ENCODE results near the gene YY2. TPM values are rescaled to one million over a fixed set of nuclear protein-coding genes. Genes with fewer than 3 reads are reported as not detected.

The YY2 gene
- total and polyA plus RNA-seq, 2 of the 4 experiments (the other 2 are of a cell fraction): 0.72 to 2.5 TPM

GRCh38 chrX:21881881-21882574, 26.2 kb downstream of the YY2 start:
- ChIA-PET POLR2A (ENCODE audit: unreplicated experiment) (no interaction called here), CTCF (no interaction called here)
- H3K27me3 ChIP-seq (ENCODE audit: control insufficient read depth, insufficient read depth, low read length): no peaks in the 10 kb centered on the region
- peaks cover 3% of the 10 kb centered on the region; the same call in 1 of the 2 replicates for H3K4me1 ChIP-seq (ENCODE audit: control insufficient read depth, insufficient read depth, low read length)
- H4K91ac ChIP-seq (ENCODE audit: insufficient read depth, low read depth, low read length): no peak overlapping the region
- no peak overlapping the region for H3K14ac ChIP-seq (replicated peaks; ENCODE audit: low read depth, low read length)
- ATAC-seq (ENCODE audit: low read depth) (no peak), DNase-seq (no peak)
- H3K36me3 ChIP-seq (ENCODE audit: control insufficient read depth, insufficient read depth, low read length): no peaks in the 10 kb centered on the region
- no peak overlapping the region for H3K4ac ChIP-seq (ENCODE audit: low read depth, low read length)
- WGBS, 2 experiments (ENCODE audit: extremely low coverage in 2 of 2, insufficient read length in 1 of 2): no CpG with 5 or more reads among the region's 3 CpGs
- no peak overlapping the region for H3K56ac ChIP-seq (ENCODE audit: extremely low read depth, insufficient read depth, low read length)
- H2AFZ ChIP-seq (replicated peaks; ENCODE audit: low read length, poor library complexity): no peak overlapping the region
- in situ Hi-C loops (cut with MboI; ENCODE audit: low sequenced_read_pairs): no loop called here
- H2AK9ac ChIP-seq (replicated peaks; ENCODE audit: low read depth, low read length, poor library complexity): no peak overlapping the region
- dilution Hi-C loops (cut with HindIII; ENCODE audit: low sequenced_read_pairs, unreplicated experiment): no loop called here
- H3K9me1 ChIP-seq (ENCODE audit: insufficient read depth, low read length): no peaks in the 10 kb centered on the region
- no peak overlapping the region for H2BK120ac ChIP-seq (ENCODE audit: low read depth, low read length)
- H3K18ac ChIP-seq (ENCODE audit: low read depth, low read length): no peak overlapping the region
- H3K23ac ChIP-seq (ENCODE audit: low read depth, low read length): no peak overlapping the region
- H3K4me2 ChIP-seq (ENCODE audit: low read depth, low read length): no peak overlapping the region
- H3K27ac ChIP-seq (ENCODE audit: insufficient read depth, low read length): no peak overlapping the region
- no TSS peak for BruUV-seq (replicated peaks)
- no peak overlapping the region for H2AK5ac ChIP-seq (ENCODE audit: low read depth, low read length)
- H3K9me3 ChIP-seq (ENCODE audit: control insufficient read depth, insufficient read depth, low read length): no peaks in the 10 kb centered on the region
- H4K5ac ChIP-seq (ENCODE audit: low read depth, low read length): no peak overlapping the region
- no peak overlapping the region for H3K9ac ChIP-seq (ENCODE audit: low read depth, low read length)
- H2BK5ac ChIP-seq (ENCODE audit: low read depth, low read length, poor library complexity, severe bottlenecking): no peak overlapping the region
- H4K20me1 ChIP-seq (ENCODE audit: insufficient read depth, low read length): no peaks in the 10 kb centered on the region
- intact Hi-C loops (cut with micrococcal nuclease): no loop called here
- no peaks in the 10 kb centered on the region for H3K79me1 ChIP-seq (ENCODE audit: low read depth in 1 of 2, low read length in 2 of 2)
- H3K4me3 ChIP-seq (ENCODE audit: insufficient read depth, low read depth, low read length): no peak overlapping the region
- H2BK20ac ChIP-seq (ENCODE audit: low read depth, low read length): no peak overlapping the region
- no peak overlapping the region for H2BK15ac ChIP-seq (ENCODE audit: low read depth, low read length)
- TF ChIP-seq MAZ (IDR thresholded peaks at IDR 0.05; ENCODE audit: borderline replicate concordance, low read depth, low read length) (no peak), USF2 (IDR thresholded peaks at IDR 0.05; ENCODE audit: low read depth, low read length) (no peak), ELK1 (IDR thresholded peaks at IDR 0.05; ENCODE audit: borderline replicate concordance, low read depth, low read length) (no peak), BHLHE40 (IDR thresholded peaks at IDR 0.05; ENCODE audit: low read depth, low read length) (no peak), CEBPB (IDR thresholded peaks at IDR 0.05; ENCODE audit: low read depth, low read length) (no peak), MAFK (IDR thresholded peaks at IDR 0.05; ENCODE audit: low read depth, low read length) (no peak), POLR2A (IDR thresholded peaks at IDR 0.05; ENCODE audit: low read depth, low read length) (no peak), SMC3 (IDR thresholded peaks at IDR 0.05; ENCODE audit: low read depth, low read length) (no peak), MXI1 (IDR thresholded peaks at IDR 0.05; ENCODE audit: borderline replicate concordance, low read depth, low read length) (no peak), FOS (IDR thresholded peaks at IDR 0.05; ENCODE audit: low read depth, low read length) (no peak)
- H4K8ac ChIP-seq (ENCODE audit: low read depth in 2 of 2, low read length in 2 of 2): no peak overlapping the region
